ENCODE measurements around the gene RPS24. TPM values are rescaled to one million over a fixed set of nuclear protein-coding genes. Genes with fewer than 3 reads are reported as not detected.

The RPS24 gene
- total and polyA plus RNA-seq, 8 donors: 599 to 3,548 (median 970) TPM

DNA sequence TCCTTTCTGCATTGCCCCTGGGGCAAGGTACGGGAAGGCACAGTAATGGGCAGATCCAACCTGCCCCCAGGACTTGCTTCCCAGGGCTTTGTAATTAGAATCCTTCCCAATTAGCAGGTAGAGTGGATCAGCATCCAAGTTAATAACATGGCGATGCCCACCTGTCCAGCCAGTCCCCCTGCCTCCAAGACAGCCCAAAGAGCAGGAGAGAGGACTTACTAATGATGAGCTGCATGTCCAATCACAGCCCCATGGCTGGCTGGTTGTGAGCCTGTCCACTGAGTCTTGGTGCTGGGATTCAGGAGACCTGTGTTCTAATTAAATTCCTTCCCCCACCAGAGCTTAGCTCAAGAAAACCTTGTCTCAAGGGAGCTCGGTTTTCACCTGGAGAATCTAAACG is 49.0 kb downstream of the RPS24 start:
- WGBS, 2 donors: 69 to 76% methylated on average over 4 of the region's 4 CpGs
- TF ChIP-seq CTCF (IDR thresholded peaks at IDR 0.05): no peak
- intact Hi-C loops (cut with DNase I): no loop called here
- DNase-seq (no peak), ATAC-seq (no peak), FAIRE-seq (no peak)
- Histone ChIP-seq H3K27me3 (no peaks in the 10 kb centered on the region), H3K9me3 (no peaks in the 10 kb centered on the region), H3K4me3 (no peak overlapping the region), H3K36me3 (no peaks in the 10 kb centered on the region), H3K4me1 (no peaks in the 10 kb centered on the region), H3K27ac (no peak overlapping the region)

Other genes starting within 250 kb of the RPS24 start
- 10 to 100 TPM; 11.3 to 19.4 (median 14.6) TPM for gene DLG5, start 107.1 kb upstream of the RPS24 start, total RNA-seq
- gene DLG5, start 107.1 kb upstream of the RPS24 start, polyA plus RNA-seq: 10 to 100 TPM; 13.0 to 14.0 TPM
- gene POLR3A, start 4.3 kb upstream of the RPS24 start, total RNA-seq: 1 to 10 TPM; 4.5 to 7.4 (median 5.5) TPM
- 1 to 10 TPM; 4.0 to 5.9 TPM for gene POLR3A, start 4.3 kb upstream of the RPS24 start, polyA plus RNA-seq

Measured in pancreas (tissue), 10 donors.